Amniotic stem cell (primary cell): ENCODE data around the gene PHLDB2.
A peak's percentile ranks its signal among the peaks of the same experiment; 100 is the strongest.

Experiments
- DNase-seq: peaks from one replicate; lab custom pipeline; 2025; lab: John Stamatoyannopoulos, UW

PHLDB2 gene

GRCh38 chr3:111924283-111924682 is 65.2 kb downstream of the PHLDB2 start:
- DNase-seq, result no peak

GRCh38 chr3:111926266-111926676 is 67.2 kb downstream of the PHLDB2 start:
- DNase-seq, result no peak

GRCh38 chr3:111928613-111929012 is 69.5 kb downstream of the PHLDB2 start:
- DNase-seq, result no peak

GRCh38 chr3:111929484-111929883 is 70.4 kb downstream of the PHLDB2 start:
- no peak for DNase-seq

- DNase-seq, result no peak
Observed at GRCh38 chr3:111932946-111933345, 73.9 kb downstream of the PHLDB2 start.

- peak; percentile 21 for DNase-seq
Observed at GRCh38 chr3:111936191-111936841, 77.3 kb downstream of the PHLDB2 start.

- no peak for DNase-seq
Observed at GRCh38 chr3:111936967-111937366, 77.9 kb downstream of the PHLDB2 start.

GRCh38 chr3:111937871-111938270 is 78.8 kb downstream of the PHLDB2 start:
- no peak for DNase-seq

GRCh38 chr3:111939873-111940272 is 80.8 kb downstream of the PHLDB2 start:
- DNase-seq, result no peak

- no peak for DNase-seq
Observed at GRCh38 chr3:111943533-111943932, 84.5 kb downstream of the PHLDB2 start.

- DNase-seq, result no peak
Observed at GRCh38 chr3:111944372-111944771, 85.3 kb downstream of the PHLDB2 start.

- no peak for DNase-seq
Observed at GRCh38 chr3:111947231-111947630, 88.2 kb downstream of the PHLDB2 start.

GRCh38 chr3:111948786-111949185 is 89.7 kb downstream of the PHLDB2 start:
- no peak for DNase-seq

GRCh38 chr3:111949712-111950111 is 90.6 kb downstream of the PHLDB2 start:
- no peak for DNase-seq

GRCh38 chr3:111951032-111951431 is 92.0 kb downstream of the PHLDB2 start:
- no peak for DNase-seq

GRCh38 chr3:111952086-111952485 is 93.0 kb downstream of the PHLDB2 start:
- no peak for DNase-seq

- DNase-seq, result no peak
Observed at GRCh38 chr3:111952866-111953450, 93.9 kb downstream of the PHLDB2 start.

- DNase-seq, result no peak
Observed at GRCh38 chr3:111954228-111954990, 95.3 kb downstream of the PHLDB2 start.

GRCh38 chr3:111955876-111956275 is 96.8 kb downstream of the PHLDB2 start:
- no peak for DNase-seq

- DNase-seq, result no peak
Observed at GRCh38 chr3:111956449-111956848, 97.4 kb downstream of the PHLDB2 start.

- no peak for DNase-seq
Observed at GRCh38 chr3:111956995-111957734, 98.1 kb downstream of the PHLDB2 start.

- no peak for DNase-seq
Observed at GRCh38 chr3:111961461-111962164, 102.5 kb downstream of the PHLDB2 start.
